Esophagus muscularis mucosa (tissue), 4 donors: ENCODE data around the gene YY1. TPM values are rescaled to one million over a fixed set of nuclear protein-coding genes. Genes with fewer than 3 reads are reported as not detected.

Experiments
- DNase-seq: peaks from one replicate; pipeline ENCODE4 v3.0.0-alpha.2; 2017; ENCODE audit errors: extremely low spot score
- H3K27ac ChIP-seq, 4 donors: fragments of 200-600 bp; sonication (generic); replicated peaks in 1 of 4; 1 replicate in 3 of 4; 2 replicates in 1 of 4; pipeline ENCODE4 v1.5.1; 2016 to 2019; ENCODE audit warnings: mild to moderate bottlenecking in 1 of 4
- H3K27me3 ChIP-seq, 4 donors: fragments of 200-600 bp; sonication (generic); one replicate each; pipeline versions ENCODE4 v1.5.1 to v1.6.0; 2016 to 2019
- H3K36me3 ChIP-seq, 4 donors: fragments of 200-600 bp; sonication (generic); one replicate each; pipeline ENCODE4 v1.5.1; 2016 to 2019
- H3K4me1 ChIP-seq, 4 donors: fragments of 200-600 bp; sonication (generic); one replicate each; pipeline ENCODE4 v1.5.1; 2016 to 2019
- H3K4me3 ChIP-seq, 4 donors: fragments of 200-600 bp; sonication (generic); 1 replicate in 2 of 4; 2 replicates in 2 of 4; pipeline ENCODE4 v1.5.1; 2016 to 2019; ENCODE audit warnings: mild to moderate bottlenecking in 4 of 4, moderate library complexity in 1 of 4
- H3K9me3 ChIP-seq, 4 donors: fragments of 200-600 bp; sonication (generic); 1 replicate in 3 of 4; 2 replicates in 1 of 4; pipeline ENCODE4 v1.5.1; 2016 to 2019
- EP300 ChIP-seq: sonication (generic); formaldehyde crosslinking; IDR thresholded peaks from one replicate; pipeline ENCODE4 v1.6.1; 2017; ENCODE audit warnings: antibody characterized with exemption
- POLR2A ChIP-seq: fragments of 450-650 bp; IDR thresholded peaks from one replicate; pipeline ENCODE4 v1.6.1; 2017; ENCODE audit warnings: antibody characterized with exemption, moderate library complexity, mild to moderate bottlenecking, low read depth
- POLR2AphosphoS5 ChIP-seq, 2 donors: sonication (generic); formaldehyde crosslinking; IDR thresholded peaks; one replicate each; pipeline ENCODE4 v1.6.1; 2017; ENCODE audit warnings: antibody characterized with exemption in 2 of 2
- WGBS: methylation state at CpG from one replicate; pipeline ENCODE4 v1.1.5; 2018; 5-methylcytosine and 5-hydroxymethylcytosine counted together
- intact Hi-C: fragments of 100-400 bp; cut with DNase I; formaldehyde crosslinking; loops from one replicate; pipeline ENCODE4 v1.15.1; 2023
- total RNA-seq, 4 donors: library from RNA; depleted of rRNA; stranded (reverse); fragments of >200 nt; gene quantifications; one replicate each; pipeline versions ENCODE4 v1.1.0 to v1.2.1, GENCODE V29; 2016
- TF ChIP-seq, protein P1 (sequence below), 3 experiments: fragments of 200-600 bp in 2 of 3; fragments of 450-650 bp in 1 of 3; sonication (generic) in 2 of 3; IDR thresholded peaks; one replicate each; pipeline ENCODE4 v1.5.1; 2017 to 2019; ENCODE audit warnings: antibody characterized with exemption in 3 of 3, mild to moderate bottlenecking in 2 of 3, moderate library complexity in 1 of 3

The YY1 gene
- total RNA-seq = 10 to 100 TPM; 54.8 to 83.4 (median 62.7) TPM

- peak within 1 kb of the TSS; percentile 99 to 100 (median 100) for H3K27ac ChIP-seq
- peak within 1 kb of the TSS; percentile 77 to 100 (median 92) for H3K4me3 ChIP-seq
- no peaks in the 10 kb centered on the region for H3K27me3 ChIP-seq
- peak; percentile 10 for TF ChIP-seq POLR2A
- TF ChIP-seq POLR2AphosphoS5 (IDR thresholded peaks at IDR 0.05) = peak; percentile 82 to 90
- no peak for TF ChIP-seq EP300
- TF ChIP-seq, protein P1, sequence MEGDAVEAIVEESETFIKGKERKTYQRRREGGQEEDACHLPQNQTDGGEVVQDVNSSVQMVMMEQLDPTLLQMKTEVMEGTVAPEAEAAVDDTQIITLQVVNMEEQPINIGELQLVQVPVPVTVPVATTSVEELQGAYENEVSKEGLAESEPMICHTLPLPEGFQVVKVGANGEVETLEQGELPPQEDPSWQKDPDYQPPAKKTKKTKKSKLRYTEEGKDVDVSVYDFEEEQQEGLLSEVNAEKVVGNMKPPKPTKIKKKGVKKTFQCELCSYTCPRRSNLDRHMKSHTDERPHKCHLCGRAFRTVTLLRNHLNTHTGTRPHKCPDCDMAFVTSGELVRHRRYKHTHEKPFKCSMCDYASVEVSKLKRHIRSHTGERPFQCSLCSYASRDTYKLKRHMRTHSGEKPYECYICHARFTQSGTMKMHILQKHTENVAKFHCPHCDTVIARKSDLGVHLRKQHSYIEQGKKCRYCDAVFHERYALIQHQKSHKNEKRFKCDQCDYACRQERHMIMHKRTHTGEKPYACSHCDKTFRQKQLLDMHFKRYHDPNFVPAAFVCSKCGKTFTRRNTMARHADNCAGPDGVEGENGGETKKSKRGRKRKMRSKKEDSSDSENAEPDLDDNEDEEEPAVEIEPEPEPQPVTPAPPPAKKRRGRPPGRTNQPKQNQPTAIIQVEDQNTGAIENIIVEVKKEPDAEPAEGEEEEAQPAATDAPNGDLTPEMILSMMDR (IDR thresholded peaks at IDR 0.05) = no peak
- no CpG with 5 or more reads among the region's 125 CpGs for WGBS
- intact Hi-C loops = no loop called here
- peaks cover 42 to 63% (median 56%) of the 10 kb centered on the region in 4 donors for H3K4me1 ChIP-seq
- H3K36me3 ChIP-seq = peaks cover 0 to 4% (median 0%) of the 10 kb centered on the region in 4 donors
- H3K9me3 ChIP-seq = no peaks in the 10 kb centered on the region
- peak; percentile 99 for DNase-seq
These were observed at the start of gene YY1 for GRCh38 chr14:100238419-100239210. Gene YY1 (plus strand): TSS chr14:100239144. CDS start chr14:100239245, 101 bp downstream.

DNA sequence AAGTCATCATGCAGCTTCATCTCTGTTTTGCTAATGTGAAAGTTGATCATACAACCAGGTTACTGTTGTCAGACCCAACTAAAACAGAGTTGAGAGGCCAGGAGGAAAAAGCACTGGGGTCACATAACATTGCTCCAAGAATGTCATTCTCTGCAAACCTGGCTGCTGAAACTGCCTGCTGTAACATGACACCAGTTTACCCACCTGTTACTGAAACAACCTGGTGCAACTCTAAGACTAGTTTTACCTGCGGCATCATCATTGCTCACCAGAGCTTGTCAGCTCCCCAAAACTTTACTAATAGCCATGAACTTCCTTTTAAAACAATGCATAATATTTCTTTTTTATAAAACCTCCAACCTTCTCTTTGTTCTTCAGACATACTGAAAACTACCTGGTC lies 48.8 kb upstream of the YY1 start:
- TF ChIP-seq EP300 (no peak), POLR2AphosphoS5 (IDR thresholded peaks at IDR 0.05) (no peak), POLR2A (no peak)
- TF ChIP-seq, protein P1 (IDR thresholded peaks at IDR 0.05) = no peak
- 95% methylated on average over 1 of the region's 1 CpG for WGBS
- Histone ChIP-seq H3K27me3 (no peaks in the 10 kb centered on the region), H3K4me3 (no peak overlapping the region), H3K9me3 (no peaks in the 10 kb centered on the region), H3K4me1 (peaks cover 14 to 21% (median 19%) of the 10 kb centered on the region in 4 donors), H3K27ac (no peak overlapping the region), H3K36me3 (no peaks in the 10 kb centered on the region)
- DNase-seq = no peak
- intact Hi-C loops = loop anchor here (5.0 kb wide), 1 partner anchor 83 kb away; no protein-coding TSS in a partner anchor

- TF ChIP-seq POLR2A (no peak), POLR2AphosphoS5 (IDR thresholded peaks at IDR 0.05) (no peak), EP300 (no peak)
- TF ChIP-seq, protein P1 (IDR thresholded peaks at IDR 0.05) = no peak
- no peak for DNase-seq
- Histone ChIP-seq H3K4me1 (peaks cover 14 to 21% (median 19%) of the 10 kb centered on the region in 4 donors), H3K27ac (peak overlapping the region; percentile 87 to 95 (median 90)), H3K9me3 (no peaks in the 10 kb centered on the region), H3K36me3 (no peaks in the 10 kb centered on the region), H3K27me3 (no peaks in the 10 kb centered on the region), H3K4me3 (peak overlapping the region in 3 of 4 donors; percentile 51 to 58 (median 53))
- WGBS = 77% methylated on average over 14 of the region's 14 CpGs
- intact Hi-C loops = loop anchor here (2.0 to 5.0 kb wide), 2 partner anchors 84 to 185 kb away; partner anchors contain the start of gene WDR25
These were observed 47.2 kb upstream of the YY1 start for GRCh38 chr14:100191584-100192249.

DNA sequence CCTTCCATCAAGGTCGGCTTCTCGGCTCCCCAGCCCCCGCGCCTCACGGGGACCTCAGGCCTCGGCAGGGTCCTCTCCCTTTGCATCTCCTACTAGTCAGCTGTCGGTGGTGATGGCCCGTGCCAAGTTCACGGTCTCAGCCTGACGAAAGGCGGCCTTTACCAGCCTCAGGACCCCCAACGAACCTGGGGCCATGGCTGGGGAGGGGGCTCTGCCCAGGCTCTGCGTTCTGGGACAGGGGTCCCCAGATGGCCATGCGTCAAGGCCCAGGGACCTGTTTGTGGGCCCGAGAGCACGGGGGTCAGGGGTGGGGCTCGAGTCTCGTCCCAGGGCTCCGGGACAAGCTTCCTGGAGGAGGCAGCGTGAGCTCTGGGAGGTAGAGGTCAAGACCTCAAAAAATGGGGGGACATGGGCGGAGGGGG lies 46.7 kb upstream of the YY1 start:
- Histone ChIP-seq H3K27me3 (no peaks in the 10 kb centered on the region), H3K4me1 (peaks cover 14 to 21% (median 19%) of the 10 kb centered on the region in 4 donors), H3K27ac (peak overlapping the region; percentile 87 to 95 (median 90)), H3K9me3 (no peaks in the 10 kb centered on the region), H3K4me3 (peak overlapping the region; percentile 51 to 58 (median 53)), H3K36me3 (no peaks in the 10 kb centered on the region)
- 58% methylated on average over 13 of the region's 21 CpGs for WGBS
- TF ChIP-seq POLR2A = no peak
- no peak for TF ChIP-seq POLR2AphosphoS5 (IDR thresholded peaks at IDR 0.05)
- TF ChIP-seq, protein P1 (IDR thresholded peaks at IDR 0.05) = no peak
- no peak for TF ChIP-seq EP300
- DNase-seq = no peak
- intact Hi-C loops = loop anchor here (2.0 to 5.0 kb wide), 2 partner anchors 85 to 185 kb away; partner anchors contain the start of gene WDR25
